Activated T-helper 2 cell treated with anti-CD3 and anti-CD28 coated beads, Interferon-gamma antibody, Interleukin-2, Interleukin-4, amounts not matched to agents 10 μg/mL and 5 μg/mL and 100 μg/mL, durations not matched to agents 14 hours and 24 hours and 36 hours (primary cell): Measurements from ENCODE around the gene USP21. TPM values are rescaled to one million over a fixed set of nuclear protein-coding genes. Genes with fewer than 3 reads are reported as not detected.

Source experiments
- DNase-seq: peaks from one replicate; pipeline ENCODE4 v3.0.0; 2021; ENCODE audit warnings: low spot score
- H3K27ac Mint-ChIP-seq: one replicate; pipeline ENCODE4 v1.8.0; 2021; ENCODE audit warnings: mixed read lengths
- H3K27me3 Mint-ChIP-seq: one replicate; pipeline ENCODE4 v1.8.0; 2021; ENCODE audit warnings: low read depth, mixed read lengths
- H3K36me3 Mint-ChIP-seq: one replicate; pipeline ENCODE4 v1.8.0; 2021; ENCODE audit warnings: low read depth, mixed read lengths
- H3K4me1 Mint-ChIP-seq: one replicate; pipeline ENCODE4 v1.8.0; 2021; ENCODE audit warnings: low read depth, mixed read lengths
- H3K4me3 Mint-ChIP-seq: one replicate; pipeline ENCODE4 v1.8.0; 2021; ENCODE audit warnings: low read depth, mild to moderate bottlenecking, moderate library complexity, mixed read lengths
- H3K9me3 Mint-ChIP-seq: one replicate; pipeline ENCODE4 v1.8.0; 2021; ENCODE audit warnings: mixed read lengths
- intact Hi-C: fragments of 100-400 bp; cut with micrococcal nuclease; formaldehyde crosslinking; loops from one replicate; pipeline ENCODE4 v1.15.1; 2023
- total RNA-seq: library from RNA; stranded (reverse); gene quantifications from 2 replicates; pipeline ENCODE4 v1.2.3, GENCODE V29; 2022

USP21 gene
- total RNA-seq, 1 donor from 2014 or later: 33.0 TPM

- Mint-ChIP-seq H3K4me3 (no peak overlapping the region), H3K4me1 (peaks cover 3% of the 10 kb centered on the region), H3K27ac (no peak overlapping the region), H3K27me3 (no peaks in the 10 kb centered on the region), H3K9me3 (no peaks in the 10 kb centered on the region), H3K36me3 (no peaks in the 10 kb centered on the region)
- DNase-seq: no peak
- intact Hi-C loops: no loop called here
Measured at GRCh38 chr1:161140755-161141400, 18.4 kb upstream of the USP21 start.

- Mint-ChIP-seq H3K27me3 (no peaks in the 10 kb centered on the region), H3K27ac (no peak overlapping the region), H3K36me3 (no peaks in the 10 kb centered on the region), H3K9me3 (no peaks in the 10 kb centered on the region), H3K4me1 (no peaks in the 10 kb centered on the region), H3K4me3 (no peak overlapping the region)
- intact Hi-C loops: no loop called here
- DNase-seq: no peak
Measured at GRCh38 chr1:161145832-161146231, 13.5 kb upstream of the USP21 start.

GRCh38 chr1:161153176-161153575 is 6.1 kb upstream of the USP21 start:
- peaks cover 15% of the 10 kb centered on the region for H3K4me1 Mint-ChIP-seq
- H3K9me3 Mint-ChIP-seq: no peaks in the 10 kb centered on the region
- H3K4me3 Mint-ChIP-seq: peak overlapping the region; percentile 100
- no peak for DNase-seq
- peaks cover 27% of the 10 kb centered on the region for H3K36me3 Mint-ChIP-seq
- H3K27me3 Mint-ChIP-seq: no peaks in the 10 kb centered on the region
- intact Hi-C loops: loop anchor here (1.0 kb wide), 2 partner anchors 21 to 55 kb away; partner anchors contain the start of genes DEDD and KLHDC9
- peak overlapping the region; percentile 79 for H3K27ac Mint-ChIP-seq

- peaks cover 29% of the 10 kb centered on the region for H3K36me3 Mint-ChIP-seq
- H3K27ac Mint-ChIP-seq: peak within 1 kb of the TSS; percentile 100
- peak; percentile 82 for DNase-seq
- peaks cover 21% of the 10 kb centered on the region for H3K4me1 Mint-ChIP-seq
- intact Hi-C loops: loop anchor here (1.0 to 2.0 kb wide), 3 partner anchors 22 to 56 kb away; partner anchors contain the start of genes DEDD, KLHDC9, NIT1 and PFDN2
- H3K9me3 Mint-ChIP-seq: no peaks in the 10 kb centered on the region
- no peaks in the 10 kb centered on the region for H3K27me3 Mint-ChIP-seq
- peak within 1 kb of the TSS; percentile 100 for H3K4me3 Mint-ChIP-seq
Measured at GRCh38 chr1:161153682-161154337, 5.5 kb upstream of the USP21 start, which contains the start of gene UFC1. TSS of gene UFC1 (plus strand) at chr1:161153978. CDS start at chr1:161153998, 20 bp downstream.

GRCh38 chr1:161157867-161158266 is 1.4 kb upstream of the USP21 start:
- intact Hi-C loops: loop anchor here (5.0 kb wide), 1 partner anchor 91 kb away; the partner anchor contains the start of gene ARHGAP30
- Mint-ChIP-seq H3K4me1 (peaks cover 41% of the 10 kb centered on the region), H3K36me3 (peaks cover 60% of the 10 kb centered on the region), H3K27me3 (no peaks in the 10 kb centered on the region), H3K4me3 (peak overlapping the region; percentile 27), H3K27ac (peak overlapping the region; percentile 38), H3K9me3 (no peaks in the 10 kb centered on the region)
- no peak for DNase-seq

GRCh38 chr1:161158316-161159010 is 837 bp upstream of the USP21 start:
- peaks cover 66% of the 10 kb centered on the region for H3K36me3 Mint-ChIP-seq
- intact Hi-C loops: loop anchor here (5.0 kb wide), 1 partner anchor 91 kb away; the partner anchor contains the start of gene ARHGAP30
- H3K27me3 Mint-ChIP-seq: no peaks in the 10 kb centered on the region
- H3K27ac Mint-ChIP-seq: peak overlapping the region; percentile 92
- H3K4me3 Mint-ChIP-seq: peak overlapping the region; percentile 86
- no peaks in the 10 kb centered on the region for H3K9me3 Mint-ChIP-seq
- peaks cover 43% of the 10 kb centered on the region for H3K4me1 Mint-ChIP-seq
- DNase-seq: no peak

- no peak for DNase-seq
- H3K4me1 Mint-ChIP-seq: peaks cover 44% of the 10 kb centered on the region
- H3K27ac Mint-ChIP-seq: peak overlapping the region; percentile 92
- H3K4me3 Mint-ChIP-seq: peak overlapping the region; percentile 86
- H3K36me3 Mint-ChIP-seq: peaks cover 79% of the 10 kb centered on the region
- intact Hi-C loops: loop anchor here (5.0 kb wide), 1 partner anchor 93 kb away; the partner anchor contains the start of gene ARHGAP30
- H3K9me3 Mint-ChIP-seq: no peaks in the 10 kb centered on the region
- no peaks in the 10 kb centered on the region for H3K27me3 Mint-ChIP-seq
Measured at GRCh38 chr1:161159913-161160243, 578 bp downstream of the USP21 start.

- intact Hi-C loops: no loop called here
- peaks cover 73% of the 10 kb centered on the region for H3K36me3 Mint-ChIP-seq
- peak overlapping the region; percentile 46 for H3K27ac Mint-ChIP-seq
- H3K4me3 Mint-ChIP-seq: peak overlapping the region; percentile 86
- H3K27me3 Mint-ChIP-seq: no peaks in the 10 kb centered on the region
- no peak for DNase-seq
- no peaks in the 10 kb centered on the region for H3K9me3 Mint-ChIP-seq
- peaks cover 43% of the 10 kb centered on the region for H3K4me1 Mint-ChIP-seq
Measured at GRCh38 chr1:161160671-161161145, 1.4 kb downstream of the USP21 start.

- peak overlapping the region; percentile 46 for H3K27ac Mint-ChIP-seq
- no peaks in the 10 kb centered on the region for H3K9me3 Mint-ChIP-seq
- peaks cover 71% of the 10 kb centered on the region for H3K36me3 Mint-ChIP-seq
- no peaks in the 10 kb centered on the region for H3K27me3 Mint-ChIP-seq
- intact Hi-C loops: no loop called here
- H3K4me3 Mint-ChIP-seq: peak overlapping the region; percentile 11
- H3K4me1 Mint-ChIP-seq: peaks cover 43% of the 10 kb centered on the region
- DNase-seq: no peak
Measured at GRCh38 chr1:161161652-161162051, 2.4 kb downstream of the USP21 start.

GRCh38 chr1:161162052-161162451 is 2.8 kb downstream of the USP21 start:
- DNase-seq: no peak
- intact Hi-C loops: no loop called here
- Mint-ChIP-seq H3K27ac (no peak overlapping the region), H3K36me3 (peaks cover 67% of the 10 kb centered on the region), H3K9me3 (no peaks in the 10 kb centered on the region), H3K4me1 (peaks cover 47% of the 10 kb centered on the region), H3K27me3 (no peaks in the 10 kb centered on the region), H3K4me3 (peak overlapping the region; percentile 11)

GRCh38 chr1:161162806-161163205 is 3.5 kb downstream of the USP21 start:
- peak overlapping the region; percentile 3 for H3K27ac Mint-ChIP-seq
- no peak for DNase-seq
- H3K4me3 Mint-ChIP-seq: no peak overlapping the region
- no peaks in the 10 kb centered on the region for H3K9me3 Mint-ChIP-seq
- peaks cover 51% of the 10 kb centered on the region for H3K4me1 Mint-ChIP-seq
- intact Hi-C loops: no loop called here
- H3K27me3 Mint-ChIP-seq: no peaks in the 10 kb centered on the region
- H3K36me3 Mint-ChIP-seq: peaks cover 60% of the 10 kb centered on the region

- Mint-ChIP-seq H3K27ac (peak overlapping the region; percentile 21), H3K36me3 (peaks cover 61% of the 10 kb centered on the region), H3K27me3 (no peaks in the 10 kb centered on the region), H3K4me3 (no peak overlapping the region), H3K9me3 (no peaks in the 10 kb centered on the region), H3K4me1 (peaks cover 48% of the 10 kb centered on the region)
- intact Hi-C loops: no loop called here
- DNase-seq: no peak
Measured at GRCh38 chr1:161163793-161164192, 4.5 kb downstream of the USP21 start.
